ENCODE data around the gene OSTF1. TPM values are rescaled to one million over a fixed set of nuclear protein-coding genes. Genes with fewer than 3 reads are reported as not detected.

The OSTF1 gene
- total RNA-seq, 1 experiment from 2014 or later = 26.5 TPM

- no peak for ATAC-seq
- no peaks in the 10 kb centered on the region for H3F3A ChIP-seq (ENCODE audit: low read length, unreplicated experiment)
- no peaks in the 10 kb centered on the region for H4K20me1 ChIP-seq (ENCODE audit: low read length)
- no peaks in the 10 kb centered on the region; the same call in 1 of the 2 replicates for H3K36me3 ChIP-seq (ENCODE audit: low read depth, low read length)
- no peaks in the 10 kb centered on the region for H3K9me2 ChIP-seq (replicated peaks; ENCODE audit: low read length)
- H3K9me3 ChIP-seq (ENCODE audit: low read length) = no peaks in the 10 kb centered on the region
- intact Hi-C loops (cut with micrococcal nuclease) = no loop called here
- H3K9ac ChIP-seq (ENCODE audit: low read length) = no peak overlapping the region
- no peaks in the 10 kb centered on the region for H3K4me1 ChIP-seq (ENCODE audit: insufficient read depth, low read length)
- peak; percentile 12 for DNase-seq
- H3K4me2 ChIP-seq (ENCODE audit: low read length) = no peak overlapping the region
- POLR2A ChIA-PET (ENCODE audit: unreplicated experiment) = no interaction called here
- no peak overlapping the region for H3K4me3 ChIP-seq (ENCODE audit: low read length)
- no peaks in the 10 kb centered on the region for H3K27me3 ChIP-seq (ENCODE audit: low read length)
- no peak overlapping the region for H3K27ac ChIP-seq (ENCODE audit: low read length)
- no TSS peak for BruUV-seq (replicated peaks)
- no peaks in the 10 kb centered on the region for H3K79me2 ChIP-seq (ENCODE audit: low read length)
- no peak overlapping the region for H2AFZ ChIP-seq (ENCODE audit: low read length)
- TF ChIP-seq, protein P1, sequence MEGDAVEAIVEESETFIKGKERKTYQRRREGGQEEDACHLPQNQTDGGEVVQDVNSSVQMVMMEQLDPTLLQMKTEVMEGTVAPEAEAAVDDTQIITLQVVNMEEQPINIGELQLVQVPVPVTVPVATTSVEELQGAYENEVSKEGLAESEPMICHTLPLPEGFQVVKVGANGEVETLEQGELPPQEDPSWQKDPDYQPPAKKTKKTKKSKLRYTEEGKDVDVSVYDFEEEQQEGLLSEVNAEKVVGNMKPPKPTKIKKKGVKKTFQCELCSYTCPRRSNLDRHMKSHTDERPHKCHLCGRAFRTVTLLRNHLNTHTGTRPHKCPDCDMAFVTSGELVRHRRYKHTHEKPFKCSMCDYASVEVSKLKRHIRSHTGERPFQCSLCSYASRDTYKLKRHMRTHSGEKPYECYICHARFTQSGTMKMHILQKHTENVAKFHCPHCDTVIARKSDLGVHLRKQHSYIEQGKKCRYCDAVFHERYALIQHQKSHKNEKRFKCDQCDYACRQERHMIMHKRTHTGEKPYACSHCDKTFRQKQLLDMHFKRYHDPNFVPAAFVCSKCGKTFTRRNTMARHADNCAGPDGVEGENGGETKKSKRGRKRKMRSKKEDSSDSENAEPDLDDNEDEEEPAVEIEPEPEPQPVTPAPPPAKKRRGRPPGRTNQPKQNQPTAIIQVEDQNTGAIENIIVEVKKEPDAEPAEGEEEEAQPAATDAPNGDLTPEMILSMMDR (conservative IDR thresholded peaks at IDR 0.05; ENCODE audit: low read depth, low read length) = no peak
- TF ChIP-seq EZH2 (IDR thresholded peaks at IDR 0.05; ENCODE audit: low read length, unreplicated experiment) (no peak), EZH2phosphoT487 (IDR thresholded peaks at IDR 0.05; ENCODE audit: borderline replicate concordance, low read length) (no peak)
- CTCF ChIA-PET = no interaction called here
Measured at GRCh38 chr9:75148561-75148960, 60.2 kb downstream of the OSTF1 start.

GRCh38 chr9:75149841-75150241 is 61.5 kb downstream of the OSTF1 start:
- intact Hi-C loops (cut with micrococcal nuclease) = no loop called here
- no peaks in the 10 kb centered on the region; the same call in 1 of the 2 replicates for H3K36me3 ChIP-seq (ENCODE audit: low read depth, low read length)

GRCh38 chr9:75150512-75150911 is 62.2 kb downstream of the OSTF1 start:
- no TSS peak for BruUV-seq (replicated peaks)
- Histone ChIP-seq H2AFZ (ENCODE audit: low read length) (no peak overlapping the region), H3K27ac (ENCODE audit: low read length) (no peak overlapping the region), H3K9me3 (ENCODE audit: low read length) (no peaks in the 10 kb centered on the region), H3F3A (ENCODE audit: low read length, unreplicated experiment) (no peaks in the 10 kb centered on the region), H3K9ac (ENCODE audit: low read length) (no peak overlapping the region), H3K36me3 (ENCODE audit: low read depth, low read length) (no peaks in the 10 kb centered on the region; the same call in 1 of the 2 replicates), H3K9me2 (replicated peaks; ENCODE audit: low read length) (no peaks in the 10 kb centered on the region), H3K4me3 (ENCODE audit: low read length) (no peak overlapping the region), H3K79me2 (ENCODE audit: low read length) (no peaks in the 10 kb centered on the region), H3K27me3 (ENCODE audit: low read length) (no peaks in the 10 kb centered on the region), H4K20me1 (ENCODE audit: low read length) (no peaks in the 10 kb centered on the region), H3K4me1 (ENCODE audit: insufficient read depth, low read length) (no peaks in the 10 kb centered on the region), H3K4me2 (ENCODE audit: low read length) (no peak overlapping the region)
- POLR2A ChIA-PET (ENCODE audit: unreplicated experiment) = no interaction called here
- TF ChIP-seq, protein P1 (conservative IDR thresholded peaks at IDR 0.05; ENCODE audit: low read depth, low read length) = no peak
- TF ChIP-seq EZH2 (IDR thresholded peaks at IDR 0.05; ENCODE audit: low read length, unreplicated experiment) (no peak), EZH2phosphoT487 (IDR thresholded peaks at IDR 0.05; ENCODE audit: borderline replicate concordance, low read length) (no peak)
- CTCF ChIA-PET = no interaction called here
- intact Hi-C loops (cut with micrococcal nuclease) = no loop called here
- no peak for DNase-seq
- no peak for ATAC-seq

More at GRCh38 chr9:75149841-75150241, 61.5 kb downstream of the OSTF1 start:
- no peak overlapping the region for H3K4me3 ChIP-seq (ENCODE audit: low read length)
- no peak overlapping the region for H3K27ac ChIP-seq (ENCODE audit: low read length)
- ChIA-PET CTCF (no interaction called here), POLR2A (ENCODE audit: unreplicated experiment) (no interaction called here)
- H3F3A ChIP-seq (ENCODE audit: low read length, unreplicated experiment) = no peaks in the 10 kb centered on the region
- no peaks in the 10 kb centered on the region for H3K79me2 ChIP-seq (ENCODE audit: low read length)
- no peak for ATAC-seq
- no peaks in the 10 kb centered on the region for H4K20me1 ChIP-seq (ENCODE audit: low read length)
- no peak overlapping the region for H3K4me2 ChIP-seq (ENCODE audit: low read length)
- DNase-seq = no peak
- no peaks in the 10 kb centered on the region for H3K4me1 ChIP-seq (ENCODE audit: insufficient read depth, low read length)
- H3K9ac ChIP-seq (ENCODE audit: low read length) = no peak overlapping the region
- H3K9me2 ChIP-seq (replicated peaks; ENCODE audit: low read length) = no peaks in the 10 kb centered on the region
- no peak overlapping the region for H2AFZ ChIP-seq (ENCODE audit: low read length)
- TF ChIP-seq EZH2phosphoT487 (IDR thresholded peaks at IDR 0.05; ENCODE audit: borderline replicate concordance, low read length) = no peak
- TF ChIP-seq EZH2 (IDR thresholded peaks at IDR 0.05; ENCODE audit: low read length, unreplicated experiment) = no peak
- TF ChIP-seq, protein P1 (conservative IDR thresholded peaks at IDR 0.05; ENCODE audit: low read depth, low read length) = no peak
- no TSS peak for BruUV-seq (replicated peaks)
- no peaks in the 10 kb centered on the region for H3K9me3 ChIP-seq (ENCODE audit: low read length)
- H3K27me3 ChIP-seq (ENCODE audit: low read length) = no peaks in the 10 kb centered on the region

All from PC-3 (cell line).